Right renal cortex interstitium (tissue), 3 donors: ENCODE measurements around the gene LZTS2. TPM values are rescaled to one million over a fixed set of nuclear protein-coding genes. Genes with fewer than 3 reads are reported as not detected.
A peak's percentile ranks its signal among the peaks of the same experiment; 100 is the strongest.

Experiments used
- DNase-seq, 3 donors: peaks; one replicate each; pipeline ENCODE4 v3.0.0-alpha.2; 2013; ENCODE audit warnings: low read depth in 3 of 3, low spot score in 2 of 3
- polyA plus RNA-seq, 3 donors: library from polyadenylated mRNA; unstranded; fragments of 120-200 nt; gene quantifications; one replicate each; pipeline ENCODE4 v1.2.1, GENCODE V29; 2013; ENCODE audit not compliant: insufficient read length in 3 of 3

Gene LZTS2
- polyA plus RNA-seq, 3 donors = 42.3 to 49.9 (median 47.3) TPM

- no peak for DNase-seq
Measured at GRCh38 chr10:100978121-100978900, 21.3 kb upstream of the LZTS2 start.

- DNase-seq = no peak
Measured at GRCh38 chr10:100978901-100979195, 20.8 kb upstream of the LZTS2 start.

GRCh38 chr10:100979791-100980272 is 19.8 kb upstream of the LZTS2 start:
- DNase-seq = no peak

GRCh38 chr10:100980311-100980710 is 19.3 kb upstream of the LZTS2 start:
- no peak for DNase-seq

GRCh38 chr10:100980711-100981110 is 18.9 kb upstream of the LZTS2 start:
- no peak for DNase-seq

- no peak for DNase-seq
Measured at GRCh38 chr10:100981178-100981772, 18.3 kb upstream of the LZTS2 start.

- DNase-seq = no peak
Measured at GRCh38 chr10:100982916-100983830, 16.4 kb upstream of the LZTS2 start.

- no peak for DNase-seq
Measured at GRCh38 chr10:100983868-100984671, 15.5 kb upstream of the LZTS2 start.

GRCh38 chr10:100984672-100985177 is 14.9 kb upstream of the LZTS2 start:
- no peak for DNase-seq

- no peak for DNase-seq
Measured at GRCh38 chr10:100985336-100985735, 14.3 kb upstream of the LZTS2 start.

- DNase-seq = no peak
Measured at GRCh38 chr10:100986623-100986951, 13.0 kb upstream of the LZTS2 start.

GRCh38 chr10:100986952-100987684 is 12.5 kb upstream of the LZTS2 start, which contains the start of the genes MRPL43 and TWNK:
MRPL43 (minus strand) TSS chr10:100987497; CDS start chr10:100987443, 54 bp downstream.
TWNK (plus strand) TSS chr10:100987543; CDS start chr10:100988211, 668 bp downstream.
- DNase-seq = peak in 2 of 3 donors; percentile 59 to 74

GRCh38 chr10:100987685-100988049 is 11.9 kb upstream of the LZTS2 start:
- DNase-seq = no peak

GRCh38 chr10:100988166-100988565 is 11.4 kb upstream of the LZTS2 start:
- no peak for DNase-seq

- DNase-seq = no peak
Measured at GRCh38 chr10:100989088-100989487, 10.5 kb upstream of the LZTS2 start.

GRCh38 chr10:100993986-100994708 is 5.5 kb upstream of the LZTS2 start:
- DNase-seq = no peak

GRCh38 chr10:100995181-100995580 is 4.4 kb upstream of the LZTS2 start:
- no peak for DNase-seq

GRCh38 chr10:100996678-100997359 is 2.8 kb upstream of the LZTS2 start:
- DNase-seq = no peak
